Ecto neural progenitor cell (in vitro differentiated cells): ENCODE measurements around the gene ARPC5L.

Experiments
- DNase-seq: peaks from one replicate; pipeline ENCODE4 v3.0.0-alpha.2; 2018; ENCODE audit warnings: low spot score

The ARPC5L gene

GRCh38 chr9:124868511-124869465 lies 6.9 kb downstream of the ARPC5L start:
- peak; percentile 90 for DNase-seq

GRCh38 chr9:124869466-124869985 lies 7.6 kb downstream of the ARPC5L start:
- peak; percentile 62 for DNase-seq

- no peak for DNase-seq
Measured at GRCh38 chr9:124869986-124870560, 8.1 kb downstream of the ARPC5L start.

GRCh38 chr9:124870723-124871122 lies 8.8 kb downstream of the ARPC5L start:
- no peak for DNase-seq

GRCh38 chr9:124871156-124871561 lies 9.2 kb downstream of the ARPC5L start:
- no peak for DNase-seq

GRCh38 chr9:124873664-124874063 lies 11.7 kb downstream of the ARPC5L start:
- DNase-seq, result no peak

GRCh38 chr9:124875501-124875900 lies 13.6 kb downstream of the ARPC5L start:
- DNase-seq, result no peak

- DNase-seq, result no peak
Measured at GRCh38 chr9:124877021-124877782, 15.3 kb downstream of the ARPC5L start.

GRCh38 chr9:124878021-124878420 lies 16.1 kb downstream of the ARPC5L start:
- no peak for DNase-seq

- DNase-seq, result no peak
Measured at GRCh38 chr9:124878518-124878917, 16.6 kb downstream of the ARPC5L start.

- DNase-seq, result no peak
Measured at GRCh38 chr9:124879226-124879625, 17.3 kb downstream of the ARPC5L start.

- no peak for DNase-seq
Measured at GRCh38 chr9:124880501-124880900, 18.6 kb downstream of the ARPC5L start.

- no peak for DNase-seq
Measured at GRCh38 chr9:124881138-124881743, 19.3 kb downstream of the ARPC5L start.

- DNase-seq, result no peak
Measured at GRCh38 chr9:124882231-124882630, 20.3 kb downstream of the ARPC5L start.

- no peak for DNase-seq
Measured at GRCh38 chr9:124884376-124884775, 22.4 kb downstream of the ARPC5L start.

GRCh38 chr9:124885551-124885950 lies 23.6 kb downstream of the ARPC5L start:
- no peak for DNase-seq

- DNase-seq, result no peak
Measured at GRCh38 chr9:124886461-124886860, 24.5 kb downstream of the ARPC5L start.

- no peak for DNase-seq
Measured at GRCh38 chr9:124886866-124887492, 25.0 kb downstream of the ARPC5L start.

GRCh38 chr9:124887832-124888231 lies 25.9 kb downstream of the ARPC5L start:
- no peak for DNase-seq

- no peak for DNase-seq
Measured at GRCh38 chr9:124889006-124889405, 27.1 kb downstream of the ARPC5L start.

- DNase-seq, result no peak
Measured at GRCh38 chr9:124890179-124890578, 28.2 kb downstream of the ARPC5L start.
